ES-I3 (cell line): Measurements from ENCODE around the gene KLC1.
A peak's percentile ranks its signal among the peaks of the same experiment; 100 is the strongest.
"Not testable (repeated sequence)": the region's sequence is repeated elsewhere in the genome, so short reads cannot be mapped to it uniquely, and the experiment has no call there.

Source experiments
- H3K36me3 ChIP-seq: 2 replicates; pipeline ENCODE4 v1.6.1; 2013; ENCODE audit warnings: mild to moderate bottlenecking, low read length, control low read depth, moderate library complexity; ENCODE audit not compliant: insufficient read depth
- H3K4me1 ChIP-seq: 2 replicates; pipeline ENCODE4 v1.6.1; 2013; ENCODE audit warnings: mild to moderate bottlenecking, control low read depth, low read length; ENCODE audit not compliant: insufficient read depth
- H3K9ac ChIP-seq: 2 replicates; pipeline ENCODE4 v1.6.1; 2013; ENCODE audit warnings: low read depth, mild to moderate bottlenecking, low read length, moderate library complexity
- H3K9me3 ChIP-seq: 2 replicates; pipeline ENCODE4 v1.6.1; 2013; ENCODE audit warnings: mild to moderate bottlenecking, low read length, moderate library complexity; ENCODE audit not compliant: control insufficient read depth, insufficient read depth

KLC1 gene

GRCh38 chr14:103628684-103629502, at the start of gene KLC1:
TSS of gene KLC1 (plus strand) at chr14:103629211. CDS start at chr14:103654565, 25,354 bp downstream.
- peaks cover 13% of the 10 kb centered on the region for H3K4me1 ChIP-seq
- peak within 1 kb of the TSS; percentile 78 for H3K9ac ChIP-seq
- no peaks in the 10 kb centered on the region for H3K9me3 ChIP-seq
- no peaks in the 10 kb centered on the region for H3K36me3 ChIP-seq

- H3K9ac ChIP-seq = no peak overlapping the region
- H3K36me3 ChIP-seq = peaks cover 6% of the 10 kb centered on the region; the same call in 1 of the 2 replicates
- no peaks in the 10 kb centered on the region for H3K9me3 ChIP-seq
- no peaks in the 10 kb centered on the region for H3K4me1 ChIP-seq
Observed at GRCh38 chr14:103581206-103581605, 47.8 kb upstream of the KLC1 start.

- H3K9ac ChIP-seq = no peak overlapping the region
- peaks cover 6% of the 10 kb centered on the region; the same call in 1 of the 2 replicates for H3K36me3 ChIP-seq
- no peaks in the 10 kb centered on the region for H3K9me3 ChIP-seq
- no peaks in the 10 kb centered on the region for H3K4me1 ChIP-seq
Observed at GRCh38 chr14:103581954-103582703, 46.9 kb upstream of the KLC1 start.

DNA sequence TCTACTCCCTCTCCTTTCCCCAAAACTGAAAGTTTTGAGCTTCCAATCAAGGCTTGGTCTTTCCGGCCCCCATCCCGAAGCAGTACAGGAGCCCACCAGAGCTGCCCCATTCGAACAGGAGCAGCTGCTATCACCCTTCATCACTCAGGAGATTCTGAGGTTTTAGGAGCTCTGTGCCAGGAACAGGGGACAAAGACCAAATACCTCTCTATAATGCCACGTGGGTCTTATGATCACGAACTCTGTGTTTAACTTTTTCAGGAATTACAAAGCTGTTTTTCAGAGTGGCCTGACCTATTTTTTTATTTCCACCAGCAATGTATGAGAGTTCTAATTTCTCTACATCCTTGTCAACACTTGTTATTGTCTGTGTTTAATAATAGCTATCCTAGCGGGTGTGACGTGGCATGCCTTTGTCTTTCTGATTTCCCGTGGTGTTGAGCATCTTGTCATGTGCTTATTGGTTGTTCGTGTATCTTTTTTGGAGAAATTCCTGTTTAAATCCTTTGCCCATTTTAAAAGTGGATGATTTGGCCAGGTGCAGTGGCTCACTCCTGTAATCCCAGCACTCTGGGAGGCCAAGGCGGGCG, 44.6 kb upstream of the KLC1 start:
- Histone ChIP-seq H3K4me1 (no peaks in the 10 kb centered on the region), H3K9me3 (no peaks in the 10 kb centered on the region), H3K36me3 (no peaks in the 10 kb centered on the region), H3K9ac (no peak overlapping the region)

DNA sequence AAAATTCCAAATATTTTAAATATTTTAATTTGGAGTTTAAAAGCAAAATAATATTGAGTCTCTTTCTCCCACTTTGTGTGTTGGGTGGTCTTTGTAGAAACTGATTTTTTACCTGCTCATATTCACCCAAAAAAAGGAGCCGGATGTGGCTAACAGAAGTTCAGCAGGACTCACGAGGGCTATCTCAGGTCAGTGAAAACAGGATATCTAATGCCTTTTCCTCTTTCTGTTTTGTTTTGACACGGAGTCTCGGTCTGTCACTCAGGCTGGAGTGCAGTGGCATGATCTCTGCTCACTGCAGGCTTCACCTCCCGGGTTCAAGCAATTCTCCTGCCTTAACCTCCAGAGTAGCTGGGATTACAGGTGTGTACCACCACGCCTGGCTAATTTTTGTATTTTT, 35.4 kb upstream of the KLC1 start:
- H3K9me3 ChIP-seq = no peaks in the 10 kb centered on the region
- no peaks in the 10 kb centered on the region; the same call in none of the 2 replicates for H3K36me3 ChIP-seq
- H3K4me1 ChIP-seq = peaks cover 6% of the 10 kb centered on the region; the same call in 1 of the 2 replicates
- no peak overlapping the region for H3K9ac ChIP-seq

- Histone ChIP-seq H3K36me3 (no peaks in the 10 kb centered on the region; the same call in none of the 2 replicates), H3K9me3 (no peaks in the 10 kb centered on the region), H3K9ac (no peak overlapping the region), H3K4me1 (peaks cover 6% of the 10 kb centered on the region; the same call in 1 of the 2 replicates)
Observed at GRCh38 chr14:103594265-103594664, 34.7 kb upstream of the KLC1 start.

GRCh38 chr14:103597623-103598377, 31.2 kb upstream of the KLC1 start:
- Histone ChIP-seq H3K36me3 (no peaks in the 10 kb centered on the region), H3K9me3 (no peaks in the 10 kb centered on the region), H3K9ac (no peak overlapping the region), H3K4me1 (no peaks in the 10 kb centered on the region; the same call in 1 of the 2 replicates)

DNA sequence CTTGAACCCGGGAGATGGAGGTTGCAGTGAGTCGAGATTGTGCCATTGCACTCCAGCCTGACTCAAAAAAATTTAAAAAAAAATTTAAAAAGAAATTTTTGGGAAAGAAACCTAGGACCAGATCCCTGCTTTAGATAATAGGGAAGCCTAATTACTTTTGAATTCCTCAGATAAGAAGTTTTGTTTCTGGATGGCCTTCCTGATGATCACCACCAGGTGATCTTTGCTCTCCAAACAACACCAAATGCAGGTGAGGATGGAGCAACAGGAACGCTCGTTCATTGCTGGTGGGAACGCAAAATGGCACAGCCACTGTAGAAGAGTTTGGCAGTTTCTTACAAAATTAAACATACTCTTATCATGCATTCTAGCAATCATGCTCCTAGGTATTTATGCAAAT, 28.5 kb upstream of the KLC1 start:
- Histone ChIP-seq H3K9me3 (no peaks in the 10 kb centered on the region), H3K36me3 (no peaks in the 10 kb centered on the region), H3K4me1 (no peaks in the 10 kb centered on the region; the same call in 1 of the 2 replicates), H3K9ac (no peak overlapping the region)

DNA sequence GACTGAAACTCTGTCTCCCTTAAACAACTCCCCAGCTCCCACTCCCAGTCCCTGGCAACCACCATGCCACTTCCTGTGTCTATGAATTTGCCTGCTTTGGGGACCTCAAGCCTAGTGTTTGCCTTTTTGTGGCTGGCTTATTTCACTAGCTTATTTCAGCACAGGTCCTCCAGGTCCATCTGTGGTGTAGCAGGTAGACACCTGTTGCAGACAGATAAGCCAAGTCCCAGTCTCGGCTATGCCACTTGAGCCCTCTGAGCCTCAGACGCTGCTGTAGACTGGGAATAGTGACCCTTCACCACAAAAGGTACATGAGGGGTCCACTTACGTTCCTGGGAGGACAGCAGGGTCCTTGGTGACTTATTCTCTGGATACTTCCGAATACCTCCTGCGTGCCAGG, 24.4 kb upstream of the KLC1 start:
- no peak overlapping the region for H3K9ac ChIP-seq
- H3K4me1 ChIP-seq = no peaks in the 10 kb centered on the region
- no peaks in the 10 kb centered on the region for H3K36me3 ChIP-seq
- H3K9me3 ChIP-seq = no peaks in the 10 kb centered on the region

DNA sequence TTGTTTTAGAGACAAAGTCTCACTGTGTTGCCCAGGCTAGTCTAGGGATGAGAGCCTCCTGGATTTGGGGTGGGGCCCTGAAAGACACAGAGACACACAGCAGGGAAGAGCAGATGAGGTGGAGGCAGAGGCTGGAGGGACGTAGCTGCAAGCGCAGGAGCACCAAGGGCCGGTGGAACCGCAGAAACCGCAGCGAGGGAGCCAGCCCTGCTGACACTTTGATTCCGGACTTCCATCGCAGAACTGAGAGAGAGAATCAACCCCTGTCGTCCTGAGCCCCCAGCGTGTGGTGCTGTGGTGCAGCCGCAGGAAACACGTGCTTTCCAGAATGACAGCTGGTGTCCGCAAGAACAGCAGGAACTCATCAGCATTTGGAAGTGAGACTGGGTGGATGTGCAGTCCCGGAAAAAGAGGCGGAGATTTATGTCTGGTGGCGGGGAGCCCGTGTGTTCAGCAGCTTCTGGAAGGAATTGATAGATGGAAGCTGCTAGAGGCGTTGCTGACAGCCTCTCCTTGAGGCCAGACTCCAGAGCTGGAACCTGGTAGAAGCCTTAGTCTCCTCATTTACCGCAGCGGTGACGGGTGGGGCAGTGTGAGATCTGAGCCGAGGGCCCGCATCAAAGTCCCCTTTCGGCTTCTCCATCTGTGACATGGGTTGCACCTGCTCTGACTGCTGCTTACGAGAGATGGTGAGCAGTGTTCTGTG, 21.9 kb upstream of the KLC1 start:
- Histone ChIP-seq H3K9me3 (peaks cover 5% of the 10 kb centered on the region; the same call in 1 of the 2 replicates), H3K4me1 (no peaks in the 10 kb centered on the region), H3K36me3 (no peaks in the 10 kb centered on the region), H3K9ac (no peak overlapping the region)

DNA sequence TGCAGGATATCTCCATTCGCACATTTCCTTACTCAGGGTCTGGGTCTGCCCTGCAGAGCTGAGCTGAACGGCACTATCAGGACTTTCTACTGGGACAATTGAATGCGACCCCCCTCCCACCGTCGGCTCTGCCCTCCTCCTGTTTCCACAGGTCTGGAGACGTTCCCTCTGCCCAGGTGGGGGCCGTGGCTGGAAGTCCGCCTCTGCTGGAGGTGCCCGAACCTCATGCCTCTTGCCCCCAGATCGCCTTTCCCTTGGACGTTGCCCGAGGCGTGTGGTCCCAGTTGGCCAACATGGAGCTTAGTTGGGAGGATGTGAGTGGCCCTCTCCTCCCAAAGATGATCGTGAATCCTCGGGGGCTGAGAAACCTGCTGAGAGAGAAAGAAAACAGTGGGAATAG, 21.2 kb upstream of the KLC1 start:
- H3K9me3 ChIP-seq = peaks cover 5% of the 10 kb centered on the region; the same call in 1 of the 2 replicates
- H3K9ac ChIP-seq = no peak overlapping the region
- H3K4me1 ChIP-seq = no peaks in the 10 kb centered on the region

DNA sequence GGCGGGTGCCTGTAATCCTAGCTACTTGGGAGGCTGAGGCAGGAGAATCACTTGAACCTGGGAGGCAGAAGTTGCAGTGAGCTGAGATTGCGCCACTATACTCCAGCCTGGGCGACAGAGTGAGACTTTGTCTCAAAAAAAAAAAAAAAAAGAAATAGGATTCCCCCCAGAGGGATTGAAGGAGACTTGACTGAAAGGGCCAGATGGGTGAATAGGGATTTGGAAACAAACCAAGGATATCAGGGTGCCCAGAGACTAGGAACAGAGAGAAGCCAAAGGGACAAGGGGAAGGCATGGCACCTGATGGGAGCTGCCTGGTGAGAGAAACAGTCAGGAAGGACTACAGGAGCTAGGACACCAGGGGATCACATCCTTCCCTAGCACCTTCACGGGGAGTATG, 19.9 kb upstream of the KLC1 start:
- not testable (repeated sequence) for H3K9me3 ChIP-seq, H3K9ac ChIP-seq, H3K4me1 ChIP-seq, H3K36me3 ChIP-seq

More for the DNA sequence above, 21.2 kb upstream of the KLC1 start:
- H3K36me3 ChIP-seq = no peaks in the 10 kb centered on the region

- Histone ChIP-seq H3K4me1 (no peaks in the 10 kb centered on the region), H3K9ac (no peak overlapping the region), H3K9me3 (peaks cover 5% of the 10 kb centered on the region; the same call in 1 of the 2 replicates), H3K36me3 (no peaks in the 10 kb centered on the region)
Observed at GRCh38 chr14:103611215-103611614, 17.8 kb upstream of the KLC1 start.
